ENCODE data around the gene RASSF1. TPM values are rescaled to one million over a fixed set of nuclear protein-coding genes. Genes with fewer than 3 reads are reported as not detected.

RASSF1 gene
- total RNA-seq, 1 experiment from 2014 or later: 17.4 TPM

- in situ Hi-C loops (cut with HindIII; ENCODE audit: low pct_unique_long_range_greater_than_20kb, low sequenced_read_pairs): no loop called here
These were observed 48.2 kb upstream of the RASSF1 start for GRCh38 chr3:50388720-50389413.

GRCh38 chr3:50388016-50388719 lies 47.5 kb upstream of the RASSF1 start:
- intact Hi-C loops (cut with micrococcal nuclease; ENCODE audit: unreplicated experiment): no loop called here
- Histone ChIP-seq H3K9me3 (ENCODE audit: control insufficient read depth, insufficient read depth, low read depth, low read length) (no peaks in the 10 kb centered on the region), H3K36me3 (ENCODE audit: control insufficient read depth, insufficient read depth, low read length) (no peaks in the 10 kb centered on the region), H3K27me3 (ENCODE audit: control insufficient read depth, insufficient read depth, low read length) (no peaks in the 10 kb centered on the region), H3K4me3 (ENCODE audit: low read depth in 2 of 2, low read length in 2 of 2) (no peak overlapping the region), H3K27ac (ENCODE audit: low read length) (no peak overlapping the region), H3K4me1 (ENCODE audit: control insufficient read depth, insufficient read depth, low read length) (no peaks in the 10 kb centered on the region)
- CTCF ChIA-PET: no interaction called here
- in situ Hi-C loops (cut with HindIII; ENCODE audit: low pct_unique_long_range_greater_than_20kb, low sequenced_read_pairs): no loop called here
- ATAC-seq (peak; percentile 75), DNase-seq (ENCODE audit: low read depth, low spot score) (no peak)
- BruUV-seq (replicated peaks): no TSS peak
- TF ChIP-seq CTCF (IDR thresholded peaks at IDR 0.05) (no peak; the same call in 1 of the 2 replicates), POLR2AphosphoS5 (IDR thresholded peaks at IDR 0.05; ENCODE audit: low read depth, low read length) (no peak), REST (IDR thresholded peaks at IDR 0.05; ENCODE audit: insufficient read depth in 1 of 2, low read depth in 2 of 2, low read length in 1 of 2) (no peak)
- POLR2A ChIA-PET: no interaction called here

More at GRCh38 chr3:50388720-50389413, 48.2 kb upstream of the RASSF1 start:
- TF ChIP-seq REST (IDR thresholded peaks at IDR 0.05; ENCODE audit: insufficient read depth in 1 of 2, low read depth in 2 of 2, low read length in 1 of 2): no peak
- TF ChIP-seq TCF7L2 (IDR thresholded peaks at IDR 0.05; ENCODE audit: low read depth, low read length): no peak
- TF ChIP-seq CTCF (IDR thresholded peaks at IDR 0.05): no peak
- TF ChIP-seq POLR2AphosphoS5 (IDR thresholded peaks at IDR 0.05; ENCODE audit: low read depth, low read length): no peak
- no peak for TF ChIP-seq SIN3A (IDR thresholded peaks at IDR 0.05; ENCODE audit: borderline replicate concordance, insufficient read depth, low read depth, low read length)
- Histone ChIP-seq H3K9me3 (ENCODE audit: control insufficient read depth, insufficient read depth, low read depth, low read length) (no peaks in the 10 kb centered on the region), H3K4me3 (ENCODE audit: low read depth in 2 of 2, low read length in 2 of 2) (no peak overlapping the region), H3K4me1 (ENCODE audit: control insufficient read depth, insufficient read depth, low read length) (no peaks in the 10 kb centered on the region), H3K27ac (ENCODE audit: low read length) (no peak overlapping the region), H3K36me3 (ENCODE audit: control insufficient read depth, insufficient read depth, low read length) (no peaks in the 10 kb centered on the region), H3K27me3 (ENCODE audit: control insufficient read depth, insufficient read depth, low read length) (no peaks in the 10 kb centered on the region)
- intact Hi-C loops (cut with micrococcal nuclease; ENCODE audit: unreplicated experiment): no loop called here
- CTCF ChIA-PET: no interaction called here
- 0 out of 2 replicates have a peak, but pooled peaks have one; percentile 4 for ATAC-seq
- BruUV-seq (replicated peaks): no TSS peak
- no peak for DNase-seq (ENCODE audit: low read depth, low spot score)
- POLR2A ChIA-PET: no interaction called here

All from Panc1 (cell line).